Measurements from ENCODE around the gene SHISA5. TPM values are rescaled to one million over a fixed set of nuclear protein-coding genes. Genes with fewer than 3 reads are reported as not detected.

Gene SHISA5, protein sequence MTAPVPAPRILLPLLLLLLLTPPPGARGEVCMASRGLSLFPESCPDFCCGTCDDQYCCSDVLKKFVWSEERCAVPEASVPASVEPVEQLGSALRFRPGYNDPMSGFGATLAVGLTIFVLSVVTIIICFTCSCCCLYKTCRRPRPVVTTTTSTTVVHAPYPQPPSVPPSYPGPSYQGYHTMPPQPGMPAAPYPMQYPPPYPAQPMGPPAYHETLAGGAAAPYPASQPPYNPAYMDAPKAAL
- total RNA-seq (2022), result 213 and 226 TPM in 2 replicates
- percentile 52 among the genes with signal in this experiment for Bru-seq, nascent RNA
- BruChase-seq, experiment 1, labeled RNA remaining after a 2-hour chase, result percentile 61 among the genes with signal in this experiment
- percentile 80 among the genes with signal in this experiment for BruChase-seq, experiment 2, labeled RNA remaining after a 6-hour chase
- long read RNA-seq, transcript SHISA5-216 (3 exons, 1,908 nt), result minor isoform, 7 of 683 reads
- long read RNA-seq, transcript SHISA5-212 (4 exons, 1,739 nt), result minor isoform, 15 of 683 reads
- long read RNA-seq, transcript SHISA5-201 (6 exons, 2,369 nt), result minor isoform, 110 of 683 reads
- long read RNA-seq, transcript SHISA5-206 (4 exons, 1,839 nt), result major isoform, 435 of 683 reads
- long read RNA-seq, partial matches to known transcripts, result 94 of 683 reads
- long read RNA-seq, other reads (novel, unspliced or antisense), result 19 of 683 reads

DNA sequence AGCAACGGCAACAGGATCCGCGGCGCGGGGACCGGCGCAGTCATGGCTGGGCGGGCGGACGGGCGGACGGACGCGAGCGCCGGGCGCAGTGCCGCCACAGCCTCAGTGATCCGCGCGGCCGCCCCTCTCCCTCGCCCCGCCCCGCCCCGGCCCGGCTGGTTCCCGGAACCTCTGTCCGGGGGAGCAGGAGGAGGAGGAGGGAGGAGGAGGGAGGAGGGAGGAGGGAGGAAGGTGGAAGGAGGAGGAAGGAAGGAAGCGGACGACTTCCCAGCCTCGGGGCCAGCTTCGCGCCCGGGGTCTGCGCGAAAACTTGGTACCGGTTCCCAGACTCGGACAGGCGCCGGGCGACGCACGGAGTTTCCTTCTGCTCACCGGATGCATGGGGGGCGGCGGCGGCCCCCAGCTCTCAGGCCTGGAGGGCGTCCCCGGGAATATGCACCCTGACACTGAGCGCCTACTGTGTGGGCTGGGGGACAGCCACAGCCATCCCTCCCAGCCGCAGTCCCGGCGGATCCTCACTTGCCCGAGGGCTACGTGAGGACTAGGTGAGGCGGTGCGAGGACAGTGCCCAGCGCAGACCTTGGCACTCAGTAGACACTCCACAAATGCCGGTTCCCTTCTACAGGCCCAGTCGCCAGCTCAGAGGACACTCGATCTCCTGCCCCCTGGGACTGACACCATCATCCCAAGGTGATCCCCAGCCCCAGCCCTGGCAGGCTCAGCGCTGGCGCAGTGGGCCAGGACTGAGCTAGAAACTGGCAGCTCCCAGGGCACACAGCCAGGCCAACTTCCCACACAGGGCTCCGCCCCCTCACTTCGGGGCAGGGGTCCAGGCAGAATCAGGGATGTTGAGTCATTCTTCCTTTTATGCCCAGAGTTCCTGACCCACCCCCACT lies at the start of gene SHISA5:
SHISA5 (minus strand) TSS at position 124 of the 896 bp plus-strand sequence; CDS start at position 44, 80 bp downstream.
- ChIA-PET POLR2A (interaction anchor here (0.6 kb wide), 1 partner anchor 31 kb away, joined by 3 read pairs; no protein-coding TSS in a partner anchor), CTCF (interaction anchor here (0.9 to 1.4 kb wide), 2 partner anchors 31 to 160 kb away, joined by 3 to 14 read pairs; no protein-coding TSS in a partner anchor)
- no peaks in the 10 kb centered on the region for H3K9me3 ChIP-seq
- no peaks in the 10 kb centered on the region for H3K27me3 ChIP-seq (replicated peaks; ENCODE audit: control insufficient read depth, insufficient read depth, low read length)
- Mint-ChIP-seq H3K27me3 (ENCODE audit: insufficient read depth, unreplicated experiment) (no peaks in the 10 kb centered on the region), H3K27ac (ENCODE audit: unreplicated experiment) (peak within 1 kb of the TSS; percentile 68), H3K36me3 (ENCODE audit: insufficient read depth, unreplicated experiment) (peaks cover 6% of the 10 kb centered on the region), H3K9me3 (ENCODE audit: unreplicated experiment) (no peaks in the 10 kb centered on the region), H3K4me3 (ENCODE audit: unreplicated experiment) (peak within 1 kb of the TSS; percentile 74), H3K4me1 (ENCODE audit: low read depth, unreplicated experiment) (peaks cover 23% of the 10 kb centered on the region)
- intact Hi-C loops (cut with micrococcal nuclease; ENCODE audit: unreplicated experiment), result no loop called here
- peaks cover 35% of the 10 kb centered on the region for H3K4me1 ChIP-seq
- H3K36me3 ChIP-seq (ENCODE audit: control insufficient read depth, insufficient read depth, low read length), result no peaks in the 10 kb centered on the region
- TF ChIP-seq, protein P1, sequence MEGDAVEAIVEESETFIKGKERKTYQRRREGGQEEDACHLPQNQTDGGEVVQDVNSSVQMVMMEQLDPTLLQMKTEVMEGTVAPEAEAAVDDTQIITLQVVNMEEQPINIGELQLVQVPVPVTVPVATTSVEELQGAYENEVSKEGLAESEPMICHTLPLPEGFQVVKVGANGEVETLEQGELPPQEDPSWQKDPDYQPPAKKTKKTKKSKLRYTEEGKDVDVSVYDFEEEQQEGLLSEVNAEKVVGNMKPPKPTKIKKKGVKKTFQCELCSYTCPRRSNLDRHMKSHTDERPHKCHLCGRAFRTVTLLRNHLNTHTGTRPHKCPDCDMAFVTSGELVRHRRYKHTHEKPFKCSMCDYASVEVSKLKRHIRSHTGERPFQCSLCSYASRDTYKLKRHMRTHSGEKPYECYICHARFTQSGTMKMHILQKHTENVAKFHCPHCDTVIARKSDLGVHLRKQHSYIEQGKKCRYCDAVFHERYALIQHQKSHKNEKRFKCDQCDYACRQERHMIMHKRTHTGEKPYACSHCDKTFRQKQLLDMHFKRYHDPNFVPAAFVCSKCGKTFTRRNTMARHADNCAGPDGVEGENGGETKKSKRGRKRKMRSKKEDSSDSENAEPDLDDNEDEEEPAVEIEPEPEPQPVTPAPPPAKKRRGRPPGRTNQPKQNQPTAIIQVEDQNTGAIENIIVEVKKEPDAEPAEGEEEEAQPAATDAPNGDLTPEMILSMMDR (IDR thresholded peaks at IDR 0.05; ENCODE audit: insufficient read depth in 1 of 2, low read depth in 1 of 2, low read length in 1 of 2, severe bottlenecking in 1 of 2, unreplicated experiment in 1 of 2), result no peak
- H3K4me3 ChIP-seq (ENCODE audit: low read depth, low read length), result peak within 1 kb of the TSS; percentile 75
- no TSS peak for BruUV-seq (replicated peaks)
- DNase-seq, result peak; percentile 61 to 62

DNA sequence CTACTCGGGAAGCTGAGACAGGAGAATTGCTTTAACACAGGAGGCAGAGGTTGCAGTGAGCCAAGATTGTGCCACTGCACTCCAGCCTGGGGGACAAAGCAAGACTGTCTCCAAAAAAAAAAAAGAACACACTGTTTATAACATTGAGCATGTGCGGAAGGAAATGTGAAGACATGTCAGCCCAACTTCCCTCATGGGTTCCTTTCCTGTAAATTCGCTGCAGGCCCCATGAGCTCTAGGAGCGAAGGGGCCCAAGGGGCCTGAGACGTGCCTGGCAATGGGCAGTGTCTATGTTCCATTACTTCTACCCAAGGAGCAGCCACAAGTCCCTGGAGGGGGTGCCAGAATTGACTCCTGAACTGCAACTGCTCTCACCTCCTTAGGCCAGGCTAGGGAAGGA lies 49.4 kb upstream of the SHISA5 start:
- H3K4me3 Mint-ChIP-seq (ENCODE audit: unreplicated experiment), result no peak overlapping the region
- no TSS peak for BruUV-seq (replicated peaks)
- ChIA-PET POLR2A (no interaction called here), CTCF (interaction anchor here (1.5 kb wide), 1 partner anchor 153 kb away, joined by 3 read pairs; no protein-coding TSS in a partner anchor)
- intact Hi-C loops (cut with micrococcal nuclease; ENCODE audit: unreplicated experiment), result no loop called here
- H3K27me3 ChIP-seq (replicated peaks; ENCODE audit: control insufficient read depth, insufficient read depth, low read length), result no peaks in the 10 kb centered on the region
- no peaks in the 10 kb centered on the region for H3K9me3 ChIP-seq
- no peaks in the 10 kb centered on the region; the same call in 1 of the 2 replicates for H3K36me3 ChIP-seq (ENCODE audit: control insufficient read depth, insufficient read depth, low read length)
- H3K36me3 Mint-ChIP-seq (ENCODE audit: insufficient read depth, unreplicated experiment), result peaks cover 14% of the 10 kb centered on the region
- H3K4me3 ChIP-seq (ENCODE audit: low read depth, low read length), result no peak overlapping the region
- no peaks in the 10 kb centered on the region for H3K27me3 Mint-ChIP-seq (ENCODE audit: insufficient read depth, unreplicated experiment)
- H3K27ac Mint-ChIP-seq (ENCODE audit: unreplicated experiment), result peak overlapping the region; percentile 79
- no peaks in the 10 kb centered on the region for H3K9me3 Mint-ChIP-seq (ENCODE audit: unreplicated experiment)
- TF ChIP-seq, protein P1 (IDR thresholded peaks at IDR 0.05; ENCODE audit: insufficient read depth in 1 of 2, low read depth in 1 of 2, low read length in 1 of 2, severe bottlenecking in 1 of 2, unreplicated experiment in 1 of 2), result no peak
- peaks cover 28% of the 10 kb centered on the region for H3K4me1 ChIP-seq
- no peak for DNase-seq
- H3K4me1 Mint-ChIP-seq (ENCODE audit: low read depth, unreplicated experiment), result peaks cover 17% of the 10 kb centered on the region
